Left colon (tissue), 2 donors: Measurements from ENCODE around the gene DPYSL5. TPM values are rescaled to one million over a fixed set of nuclear protein-coding genes. Genes with fewer than 3 reads are reported as not detected.
A peak's percentile ranks its signal among the peaks of the same experiment; 100 is the strongest.

ENCODE experiments used
- ATAC-seq: fragments of 200-7000 bp; cut with Tn5 transposase; one replicate; pipeline ENCODE4 v1.9.1; 2020; ENCODE audit warnings: mild to moderate bottlenecking, moderate library complexity
- DNase-seq, 2 donors: peaks; one replicate each; pipeline ENCODE4 v3.0.0-alpha.2; 2020
- intact Hi-C, 2 donors: fragments of 100-400 bp; cut with DNase I in 1 of 2; cut with micrococcal nuclease in 1 of 2; formaldehyde crosslinking; loops; one replicate each; pipeline versions ENCODE4 v1.11.2 to v1.14.0; 2022; cut with DNase I, micrococcal nuclease
- total RNA-seq, 2 donors: library from RNA; stranded (reverse); fragmentation: NEBNext Ultra II Directional; extraction: Animal tissue kit (Norgen Biotek cat#: 25700); gene quantifications; one replicate each; pipeline ENCODE4 v1.2.1, GENCODE V29; 2021
- donor health status: DM: no; HTN: no; CAD: no.
- donor health status: DM: yes; HTN: yes; CAD: no.

The DPYSL5 gene
- total RNA-seq, 2 donors from 2014 or later, result 0.11 TPM; not detected in 1

DNA sequence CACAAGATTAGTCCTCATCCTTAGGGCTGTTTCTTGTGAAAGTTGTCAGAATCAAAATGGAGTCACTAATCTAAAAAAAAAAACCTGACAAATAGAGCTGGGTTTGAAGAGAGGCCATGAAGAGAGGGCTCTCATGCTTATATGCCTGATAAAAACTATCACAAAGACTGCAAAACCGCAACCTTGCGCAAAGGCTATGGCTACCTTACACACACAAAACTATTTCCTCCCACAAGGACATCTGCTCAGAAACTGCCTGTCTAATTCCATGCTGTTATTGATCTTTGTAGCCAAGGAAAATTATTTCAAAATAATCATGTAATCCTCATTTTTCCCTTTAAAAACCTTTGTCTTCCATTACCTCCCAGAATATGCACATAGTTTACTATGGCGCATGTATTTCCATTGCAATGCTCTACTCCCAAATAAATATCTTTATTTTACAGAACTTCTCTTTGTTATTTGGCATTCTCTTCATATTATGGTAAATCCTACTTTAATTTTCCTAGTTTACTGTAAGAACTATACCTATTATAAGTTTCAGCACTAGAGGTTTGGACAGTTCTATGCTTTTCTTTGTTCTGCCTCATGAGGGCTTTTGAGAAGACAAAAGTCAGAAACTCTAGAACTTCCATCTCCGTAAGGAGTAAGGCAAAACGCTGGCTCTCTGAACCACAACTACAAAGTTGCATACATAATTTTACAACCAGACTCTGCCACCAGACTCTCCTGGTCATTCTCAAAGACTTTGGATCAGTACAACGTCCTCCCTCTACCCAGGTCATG, 9.6 kb upstream of the DPYSL5 start:
- DNase-seq, result no peak
- intact Hi-C loops, result no loop called here
- no peak for ATAC-seq

DNA sequence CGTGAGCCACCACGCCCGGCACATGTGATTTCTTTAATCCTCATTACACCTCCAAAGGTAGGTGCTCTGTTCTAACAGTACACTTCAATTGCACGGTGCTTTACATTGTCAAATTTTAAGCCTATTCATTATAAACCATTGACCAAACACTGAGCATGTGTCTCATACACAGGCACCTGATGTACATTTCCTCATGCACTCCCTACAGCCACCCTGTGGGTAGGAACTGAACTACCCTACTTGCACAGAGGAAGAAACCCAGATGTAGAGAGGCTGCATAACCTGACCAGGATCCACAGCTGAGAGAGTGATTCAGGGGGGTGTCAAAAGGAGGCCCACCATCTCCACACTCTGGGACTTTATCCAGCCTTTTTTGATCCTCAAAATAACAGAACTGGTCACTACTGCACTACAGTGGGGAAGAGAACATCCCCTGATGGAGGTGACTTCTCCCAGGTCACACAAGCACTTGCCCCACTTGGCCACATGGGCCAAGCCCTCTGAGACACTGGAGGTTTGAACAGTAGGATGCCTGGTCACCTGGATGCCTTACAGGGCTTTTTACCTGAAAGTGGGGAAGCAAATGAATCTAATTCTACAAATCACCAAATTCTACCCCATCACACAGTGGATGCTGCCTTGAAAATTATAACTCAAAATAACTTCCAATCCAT, 6.9 kb upstream of the DPYSL5 start:
- no peak for DNase-seq
- ATAC-seq, result peak; percentile 63
- intact Hi-C loops, result loop anchor here (10.0 kb wide), 2 partner anchors 94 to 174 kb away; no protein-coding TSS in a partner anchor

- ATAC-seq (no peak), DNase-seq (no peak)
- intact Hi-C loops, result loop anchor here (10.0 kb wide), 2 partner anchors 92 to 172 kb away; no protein-coding TSS in a partner anchor
Observed at GRCh38 chr2:26843041-26843440, 4.9 kb upstream of the DPYSL5 start.

GRCh38 chr2:26845021-26845420, 2.9 kb upstream of the DPYSL5 start:
- DNase-seq, result no peak
- no peak for ATAC-seq
- intact Hi-C loops, result loop anchor here (5.0 to 10.0 kb wide), 3 partner anchors 90 to 170 kb away; no protein-coding TSS in a partner anchor

DNA sequence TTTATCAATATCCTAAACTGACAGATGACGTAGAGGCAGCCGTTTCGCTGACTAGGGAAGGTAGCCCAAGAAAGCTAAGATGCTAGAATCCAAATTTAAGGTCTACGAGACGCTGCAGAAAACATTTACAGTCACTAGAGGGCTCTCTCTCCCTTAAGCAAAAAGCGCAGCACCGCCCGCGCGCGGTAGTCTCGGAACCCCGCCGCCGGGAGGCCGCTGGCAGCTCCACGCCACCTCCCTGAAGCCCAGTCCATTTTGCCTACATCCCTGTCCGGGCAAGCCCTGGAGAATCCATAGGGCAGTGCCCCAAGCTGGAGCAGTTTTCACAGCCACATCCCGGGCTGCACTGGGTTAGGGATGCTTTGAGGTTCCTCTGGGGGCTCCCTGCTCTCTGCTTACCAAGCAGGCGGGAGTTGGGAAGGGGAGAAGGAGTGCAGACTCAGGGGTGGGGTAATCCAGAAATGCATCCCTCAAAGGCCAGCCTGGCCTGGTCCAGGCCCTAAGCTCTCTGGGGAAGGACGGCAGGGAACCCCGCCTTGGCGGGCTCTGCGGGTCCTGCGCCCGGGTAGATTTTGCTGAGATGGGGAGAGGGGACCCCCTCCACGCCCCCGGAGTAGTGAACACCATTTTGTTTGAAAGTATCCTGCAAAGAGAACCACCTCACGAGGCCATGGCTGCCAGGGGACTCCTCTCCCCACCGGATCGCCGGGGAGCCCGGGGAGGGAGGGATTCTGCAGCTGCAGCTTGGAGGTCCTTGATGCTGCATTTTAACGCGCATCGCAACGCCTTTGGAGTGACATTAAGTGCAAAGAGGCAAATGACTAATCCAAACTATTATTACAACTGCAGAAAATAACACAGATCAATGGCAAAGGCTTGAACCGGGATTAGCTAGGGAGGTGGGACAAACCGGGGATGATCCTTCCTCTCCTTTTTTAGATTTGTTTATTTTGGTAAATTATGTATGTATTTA, 1.3 kb upstream of the DPYSL5 start:
- intact Hi-C loops, result loop anchor here (5.0 to 10.0 kb wide), 3 partner anchors 88 to 168 kb away; no protein-coding TSS in a partner anchor
- peak; percentile 88 for ATAC-seq
- DNase-seq, result peak in 1 of 2 donors; percentile 71

DNA sequence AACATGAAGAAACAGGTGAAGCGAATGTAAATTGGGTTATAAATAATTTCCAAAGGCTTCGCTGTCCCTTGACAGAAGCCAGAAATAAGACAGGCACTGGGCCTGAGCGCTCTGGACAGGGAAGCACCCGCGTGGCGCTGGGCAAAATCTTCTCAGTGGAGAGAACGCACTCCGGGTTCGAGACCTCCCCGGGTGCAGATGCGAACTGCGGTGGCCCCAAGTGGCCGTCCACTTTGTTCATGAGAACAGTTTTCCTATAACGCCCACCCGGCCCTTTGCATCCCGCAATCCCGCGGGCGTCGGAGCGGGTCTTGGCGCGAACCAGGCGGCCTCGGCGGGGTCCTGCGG, 651 bp upstream of the DPYSL5 start:
- ATAC-seq, result no peak
- intact Hi-C loops, result loop anchor here (5.0 to 10.0 kb wide), 3 partner anchors 88 to 168 kb away; no protein-coding TSS in a partner anchor
- no peak for DNase-seq

- intact Hi-C loops, result loop anchor here (5.0 to 10.0 kb wide), 3 partner anchors 86 to 166 kb away; no protein-coding TSS in a partner anchor
- ATAC-seq (peak; percentile 41), DNase-seq (peak in 1 of 2 donors; percentile 9)
Observed at GRCh38 chr2:26848336-26849055, 564 bp downstream of the DPYSL5 start.

DNA sequence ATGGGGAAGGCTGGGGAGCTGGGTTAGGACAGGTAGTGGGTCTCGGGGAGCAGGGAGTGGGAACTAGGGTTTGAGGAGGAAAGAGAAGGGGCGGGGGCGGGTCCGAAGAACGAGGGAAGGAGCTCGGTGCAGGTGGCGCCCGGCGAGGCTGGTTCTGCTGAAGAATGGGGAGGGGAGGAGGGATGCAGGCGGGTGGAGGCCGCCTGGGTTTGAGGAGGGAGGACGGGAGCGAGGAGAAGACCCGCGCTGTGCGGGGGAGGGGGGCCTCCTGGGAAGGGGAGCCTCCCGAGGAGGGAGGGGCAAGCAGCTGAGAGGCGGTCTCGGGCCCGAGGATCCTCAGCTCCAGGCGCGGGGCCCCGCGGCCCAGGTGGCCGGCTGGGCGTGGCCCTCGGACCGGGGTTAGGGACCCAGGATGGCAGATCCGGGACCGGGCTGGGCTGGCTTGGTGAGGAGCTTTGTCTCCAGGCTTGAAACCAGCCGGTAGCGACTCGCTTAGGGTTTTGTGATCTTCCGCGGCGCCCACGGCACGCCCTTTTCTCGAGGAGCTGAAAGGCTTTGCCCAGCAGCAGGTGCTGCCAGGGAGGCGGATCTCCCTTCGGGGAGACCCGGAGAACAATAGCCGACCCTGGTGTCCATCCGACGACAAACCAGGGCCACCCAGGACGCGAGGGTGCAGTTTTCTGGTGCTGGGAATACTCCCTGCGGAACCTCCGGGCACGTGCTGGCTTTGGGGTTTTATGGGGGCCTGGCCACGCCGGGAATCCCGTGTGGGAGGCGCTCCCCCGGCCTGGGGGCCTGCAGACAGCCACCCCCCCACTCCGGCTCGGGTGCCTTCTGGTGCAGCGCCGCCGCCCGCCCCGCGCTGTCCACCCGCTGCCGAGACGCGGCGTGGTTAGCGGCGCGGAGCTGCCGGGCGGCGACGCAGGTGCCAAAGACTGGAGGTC, 1.4 kb downstream of the DPYSL5 start:
- ATAC-seq, result no peak
- DNase-seq, result no peak
- intact Hi-C loops, result loop anchor here (5.0 to 10.0 kb wide), 3 partner anchors 85 to 165 kb away; no protein-coding TSS in a partner anchor

DNA sequence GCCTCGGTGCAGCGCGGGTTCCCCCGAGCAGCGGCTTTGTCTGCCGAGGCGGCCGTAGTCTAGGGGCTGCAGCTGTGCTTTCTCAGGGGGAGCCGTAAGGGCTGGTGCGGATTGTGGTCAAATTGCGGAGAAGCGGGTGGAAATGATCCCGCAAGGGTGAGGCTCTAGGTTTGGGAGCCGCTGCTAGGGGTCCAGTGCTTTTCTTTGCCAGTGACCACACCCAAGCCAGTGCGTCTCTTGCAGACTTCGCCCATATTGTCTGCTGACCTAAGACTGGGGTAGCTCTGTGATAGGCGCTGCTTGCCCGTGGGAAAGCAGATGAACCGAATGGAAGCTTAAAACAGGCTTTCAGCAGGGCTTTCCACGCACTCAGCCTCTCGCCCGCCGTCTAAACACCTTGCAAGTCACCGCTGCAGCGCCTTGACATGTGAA, 2.1 kb downstream of the DPYSL5 start:
- ATAC-seq (no peak), DNase-seq (no peak)
- intact Hi-C loops, result loop anchor here (5.0 to 10.0 kb wide), 3 partner anchors 85 to 165 kb away; no protein-coding TSS in a partner anchor

DNA sequence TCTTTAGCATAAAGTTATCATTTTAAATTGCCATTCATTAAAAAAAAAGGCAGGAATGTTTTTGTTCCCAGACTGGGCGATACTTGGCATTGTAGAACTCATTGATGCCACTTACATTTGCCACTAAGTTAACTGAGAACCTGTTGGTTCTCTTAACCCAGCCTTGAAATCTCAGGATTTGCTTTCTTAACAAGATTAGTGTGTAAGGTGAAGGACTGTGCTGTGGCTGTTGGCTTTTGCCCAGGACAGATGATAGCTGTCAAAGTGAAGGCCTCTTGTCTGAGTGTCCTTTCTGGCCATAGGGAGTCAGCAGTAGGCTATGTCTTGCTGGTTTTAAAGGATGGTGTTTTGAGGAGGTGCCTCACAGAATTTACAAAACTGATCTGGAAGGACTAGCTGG, 2.6 kb downstream of the DPYSL5 start:
- intact Hi-C loops, result no loop called here
- ATAC-seq, result no peak
- DNase-seq, result no peak

DNA sequence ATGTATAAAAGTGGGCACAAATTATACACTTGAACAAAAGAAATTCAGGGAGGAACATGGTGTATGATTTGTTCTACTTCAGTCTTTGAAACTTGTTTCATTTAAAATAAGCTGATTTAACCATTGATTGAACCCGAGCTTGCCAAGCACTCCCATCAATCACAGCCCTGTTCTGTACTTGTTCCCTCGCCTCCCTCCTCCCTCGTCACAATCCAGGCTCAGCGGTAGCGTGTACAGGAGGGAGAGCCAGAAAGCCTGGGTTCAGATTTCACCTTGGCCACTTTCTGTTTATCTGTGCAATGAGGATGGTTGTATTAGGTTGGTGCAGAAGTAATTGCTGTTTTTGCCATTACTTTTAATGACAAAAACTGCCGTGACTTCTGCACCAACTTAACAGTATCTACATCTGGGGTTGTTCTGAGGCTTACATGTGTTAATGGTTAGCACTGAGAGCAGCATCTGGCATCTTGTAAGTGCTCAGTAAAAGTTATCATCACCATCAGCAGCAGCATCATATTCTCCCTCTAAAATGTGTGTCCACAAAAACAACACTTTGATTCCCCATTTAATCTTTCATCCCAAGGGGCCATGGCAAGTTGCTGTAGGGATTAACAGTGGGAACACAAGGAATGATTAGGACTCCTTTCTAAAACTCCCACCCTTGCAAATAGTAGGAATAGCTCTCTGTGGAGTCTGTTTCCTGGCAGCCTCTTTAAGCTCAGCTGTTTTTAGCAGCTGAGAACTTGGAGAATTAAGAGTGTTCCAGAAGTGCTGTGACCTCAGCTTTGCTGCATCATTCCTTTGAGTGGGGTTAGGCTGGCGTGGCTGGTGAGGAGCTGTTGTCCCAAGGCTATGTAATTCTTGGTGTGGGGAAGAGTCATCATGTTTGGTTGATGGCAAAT, 4.7 kb downstream of the DPYSL5 start:
- DNase-seq (no peak), ATAC-seq (no peak)
- intact Hi-C loops, result no loop called here

- ATAC-seq, result no peak
- intact Hi-C loops, result no loop called here
- DNase-seq, result no peak
Observed at GRCh38 chr2:26853751-26854150, 5.8 kb downstream of the DPYSL5 start.

GRCh38 chr2:26854283-26854827, 6.4 kb downstream of the DPYSL5 start:
- intact Hi-C loops, result no loop called here
- DNase-seq (no peak), ATAC-seq (no peak)

GRCh38 chr2:26855466-26855865, 7.5 kb downstream of the DPYSL5 start:
- ATAC-seq (no peak), DNase-seq (no peak)
- intact Hi-C loops, result no loop called here

DNA sequence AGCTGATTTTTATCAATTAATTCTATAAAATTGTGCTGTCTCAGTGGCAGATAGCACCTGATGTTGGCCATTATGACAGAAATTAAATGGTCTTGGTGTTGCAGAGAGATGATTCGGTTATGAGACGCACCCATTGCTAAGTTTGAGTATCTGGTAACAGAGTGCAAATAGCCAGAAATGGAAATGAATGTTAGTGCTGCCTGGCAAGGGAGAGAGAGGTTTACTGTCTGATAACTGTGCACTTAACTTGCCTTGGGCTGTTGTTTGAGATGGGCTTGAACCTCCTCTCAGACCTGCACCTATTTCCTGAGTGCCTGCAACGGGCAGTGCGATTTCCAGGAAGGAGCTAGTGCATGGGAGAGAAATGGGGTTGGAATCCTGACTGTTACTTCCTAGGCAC, 11.7 kb downstream of the DPYSL5 start:
- no peak for DNase-seq
- intact Hi-C loops, result no loop called here
- no peak for ATAC-seq
